ENCODE measurements around the gene NCSTN. TPM values are rescaled to one million over a fixed set of nuclear protein-coding genes. Genes with fewer than 3 reads are reported as not detected.

NCSTN gene
- total RNA-seq, 2 experiments from 2014 or later, result 54.9 to 56.6 TPM

DNA sequence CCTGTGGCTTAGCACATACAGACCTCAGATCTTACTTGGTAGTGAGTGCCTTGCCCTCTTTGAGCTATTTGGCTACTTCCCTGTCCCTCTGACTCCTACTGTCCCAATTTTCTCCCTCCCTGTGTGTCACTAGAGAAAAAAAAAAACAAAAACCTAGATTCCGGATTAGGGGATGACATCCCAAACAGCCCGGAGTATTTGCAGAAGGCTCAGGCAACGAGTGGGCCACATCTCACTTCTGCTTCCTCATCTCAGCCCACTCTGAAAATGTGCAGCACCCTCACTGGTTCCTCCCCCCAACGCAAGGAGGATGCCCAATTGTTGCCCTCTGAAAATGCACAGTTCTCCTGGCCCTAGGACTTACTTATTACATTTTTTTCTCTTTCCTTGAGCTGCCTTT lies 28.6 kb downstream of the NCSTN start:
- peaks cover 12% of the 10 kb centered on the region for H3K4me1 ChIP-seq (ENCODE audit: insufficient read depth, low read length)
- Mint-ChIP-seq H3K27ac (no peak overlapping the region), H3K4me3 (no peak overlapping the region), H3K9me3 (no peaks in the 10 kb centered on the region), H3K27me3 (no peaks in the 10 kb centered on the region), H3K36me3 (ENCODE audit: low read depth) (no peaks in the 10 kb centered on the region), H3K4me1 (ENCODE audit: low read depth) (peaks cover 13% of the 10 kb centered on the region)
- H3K27me3 ChIP-seq (ENCODE audit: control insufficient read depth in 1 of 2, insufficient read depth in 2 of 2, low read length in 2 of 2), result no peaks in the 10 kb centered on the region
- intact Hi-C loops (cut with DNase I, micrococcal nuclease), result loop anchor here (10.0 kb wide), 2 partner anchors 267 to 577 kb away; no protein-coding TSS in a partner anchor
- POLR2A ChIA-PET, result no interaction called here
- ATAC-seq (ENCODE audit: poor library complexity) (no peak), DNase-seq (no peak)
- no peaks in the 10 kb centered on the region for H3K36me3 ChIP-seq (ENCODE audit: insufficient read depth, low read length)
- H3K27ac ChIP-seq (ENCODE audit: low read depth in 1 of 2, low read length in 2 of 2), result no peak overlapping the region
- no peaks in the 10 kb centered on the region for H3K9me3 ChIP-seq (ENCODE audit: control insufficient read depth in 1 of 2, insufficient read depth in 1 of 2, low read length in 2 of 2)
- no peak overlapping the region for H3K4me3 ChIP-seq (ENCODE audit: low read length)
- TF ChIP-seq, protein P1, sequence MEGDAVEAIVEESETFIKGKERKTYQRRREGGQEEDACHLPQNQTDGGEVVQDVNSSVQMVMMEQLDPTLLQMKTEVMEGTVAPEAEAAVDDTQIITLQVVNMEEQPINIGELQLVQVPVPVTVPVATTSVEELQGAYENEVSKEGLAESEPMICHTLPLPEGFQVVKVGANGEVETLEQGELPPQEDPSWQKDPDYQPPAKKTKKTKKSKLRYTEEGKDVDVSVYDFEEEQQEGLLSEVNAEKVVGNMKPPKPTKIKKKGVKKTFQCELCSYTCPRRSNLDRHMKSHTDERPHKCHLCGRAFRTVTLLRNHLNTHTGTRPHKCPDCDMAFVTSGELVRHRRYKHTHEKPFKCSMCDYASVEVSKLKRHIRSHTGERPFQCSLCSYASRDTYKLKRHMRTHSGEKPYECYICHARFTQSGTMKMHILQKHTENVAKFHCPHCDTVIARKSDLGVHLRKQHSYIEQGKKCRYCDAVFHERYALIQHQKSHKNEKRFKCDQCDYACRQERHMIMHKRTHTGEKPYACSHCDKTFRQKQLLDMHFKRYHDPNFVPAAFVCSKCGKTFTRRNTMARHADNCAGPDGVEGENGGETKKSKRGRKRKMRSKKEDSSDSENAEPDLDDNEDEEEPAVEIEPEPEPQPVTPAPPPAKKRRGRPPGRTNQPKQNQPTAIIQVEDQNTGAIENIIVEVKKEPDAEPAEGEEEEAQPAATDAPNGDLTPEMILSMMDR (IDR thresholded peaks at IDR 0.05), result no peak
- CTCF ChIA-PET, result no interaction called here

DNA sequence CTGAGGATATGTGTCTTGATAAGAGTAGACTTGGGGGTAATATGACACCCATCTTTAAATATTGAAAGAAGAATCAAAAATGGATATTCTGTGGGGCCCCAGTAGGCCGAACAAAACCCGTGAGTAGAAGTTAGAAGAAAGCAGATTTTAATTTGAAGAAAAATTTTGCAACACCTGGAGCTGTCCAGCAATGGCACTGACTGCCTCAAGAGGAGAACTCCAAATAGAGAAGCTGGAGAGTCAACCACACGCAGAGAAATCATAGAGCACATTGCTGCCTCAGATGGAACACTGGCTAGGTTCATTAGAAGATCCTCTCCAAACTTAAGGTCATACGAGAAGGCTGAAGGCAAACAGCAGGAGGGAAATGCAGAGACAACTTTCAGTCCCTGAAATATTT lies 30.5 kb downstream of the NCSTN start:
- TF ChIP-seq, protein P1 (IDR thresholded peaks at IDR 0.05), result no peak
- Histone ChIP-seq H3K9me3 (ENCODE audit: control insufficient read depth in 1 of 2, insufficient read depth in 1 of 2, low read length in 2 of 2) (no peaks in the 10 kb centered on the region), H3K4me3 (ENCODE audit: low read length) (no peak overlapping the region), H3K27me3 (ENCODE audit: control insufficient read depth in 1 of 2, insufficient read depth in 2 of 2, low read length in 2 of 2) (no peaks in the 10 kb centered on the region), H3K36me3 (ENCODE audit: insufficient read depth, low read length) (no peaks in the 10 kb centered on the region), H3K4me1 (ENCODE audit: insufficient read depth, low read length) (peaks cover 12% of the 10 kb centered on the region), H3K27ac (ENCODE audit: low read depth in 1 of 2, low read length in 2 of 2) (no peak overlapping the region)
- H3K36me3 Mint-ChIP-seq (ENCODE audit: low read depth), result no peaks in the 10 kb centered on the region
- no peak overlapping the region for H3K27ac Mint-ChIP-seq
- peaks cover 13% of the 10 kb centered on the region for H3K4me1 Mint-ChIP-seq (ENCODE audit: low read depth)
- ChIA-PET POLR2A (interaction anchor here (0.6 kb wide), 1 partner anchor 273 kb away, joined by 4 read pairs; no protein-coding TSS in a partner anchor), CTCF (interaction anchor here (0.7 kb wide), 1 partner anchor 217 kb away, joined by 3 read pairs; no protein-coding TSS in a partner anchor)
- no peak overlapping the region for H3K4me3 Mint-ChIP-seq
- DNase-seq (no peak), ATAC-seq (ENCODE audit: poor library complexity) (no peak)
- intact Hi-C loops (cut with DNase I, micrococcal nuclease), result loop anchor here (10.0 kb wide), 2 partner anchors 269 to 579 kb away; no protein-coding TSS in a partner anchor
- H3K9me3 Mint-ChIP-seq, result no peaks in the 10 kb centered on the region
- no peaks in the 10 kb centered on the region for H3K27me3 Mint-ChIP-seq

DNA sequence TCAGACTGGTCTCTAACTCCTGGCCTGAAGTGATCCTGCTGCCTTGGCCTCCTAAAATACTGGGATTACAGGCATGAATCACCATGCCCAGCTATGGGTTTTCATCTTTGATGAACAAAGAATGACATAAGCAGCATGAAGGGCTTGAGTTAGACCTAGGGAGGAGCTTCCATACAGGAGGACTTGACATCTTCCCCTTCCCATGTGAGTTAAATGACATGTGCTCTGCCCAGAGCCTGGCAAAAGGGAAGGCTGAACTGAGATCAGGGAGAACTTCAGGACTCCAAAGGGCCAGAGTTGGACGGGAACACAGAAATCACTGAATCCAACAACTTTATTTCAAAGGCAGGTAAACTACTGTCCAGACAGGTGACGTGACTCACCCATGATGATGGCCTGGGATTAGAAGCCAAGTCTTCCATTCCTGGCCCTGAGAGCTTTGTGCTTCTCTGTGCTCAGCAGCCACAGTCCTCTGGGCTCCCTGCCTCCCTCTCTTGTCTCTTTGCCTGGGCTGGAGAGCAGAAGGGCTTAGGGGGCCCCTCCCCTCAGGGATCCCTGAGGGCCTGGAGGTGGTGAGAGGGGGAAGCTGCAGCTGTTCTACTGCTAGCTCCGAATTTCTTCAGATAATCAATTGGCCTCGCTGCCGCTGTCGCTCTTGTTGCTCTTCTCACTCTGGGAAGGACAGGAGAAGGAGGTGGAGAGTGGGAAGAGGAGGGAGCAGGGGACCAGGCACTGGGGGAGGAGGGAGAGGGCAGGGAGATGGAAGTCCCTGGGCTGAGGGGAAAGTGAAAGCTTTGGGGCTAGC lies 31.3 kb downstream of the NCSTN start:
- DNase-seq, result no peak
- no peaks in the 10 kb centered on the region for H3K27me3 ChIP-seq (ENCODE audit: control insufficient read depth in 1 of 2, insufficient read depth in 2 of 2, low read length in 2 of 2)
- H3K36me3 ChIP-seq (ENCODE audit: insufficient read depth, low read length), result no peaks in the 10 kb centered on the region
- CTCF ChIA-PET, result no interaction called here
- no peak for ATAC-seq (ENCODE audit: poor library complexity)
- POLR2A ChIA-PET, result no interaction called here
- no peaks in the 10 kb centered on the region for H3K9me3 ChIP-seq (ENCODE audit: control insufficient read depth in 1 of 2, insufficient read depth in 1 of 2, low read length in 2 of 2)
- H3K4me1 ChIP-seq (ENCODE audit: insufficient read depth, low read length), result peaks cover 12% of the 10 kb centered on the region
- H3K9me3 Mint-ChIP-seq, result no peaks in the 10 kb centered on the region
- peaks cover 13% of the 10 kb centered on the region for H3K4me1 Mint-ChIP-seq (ENCODE audit: low read depth)
- no peaks in the 10 kb centered on the region for H3K36me3 Mint-ChIP-seq (ENCODE audit: low read depth)
- no peak overlapping the region for H3K4me3 Mint-ChIP-seq
- intact Hi-C loops (cut with DNase I, micrococcal nuclease), result loop anchor here (5.0 to 10.0 kb wide), 4 partner anchors 270 to 580 kb away; no protein-coding TSS in a partner anchor
- no peak overlapping the region for H3K27ac Mint-ChIP-seq
- TF ChIP-seq, protein P1 (IDR thresholded peaks at IDR 0.05), result no peak
- no peak overlapping the region for H3K4me3 ChIP-seq (ENCODE audit: low read length)
- H3K27me3 Mint-ChIP-seq, result no peaks in the 10 kb centered on the region
- no peak overlapping the region for H3K27ac ChIP-seq (ENCODE audit: low read depth in 1 of 2, low read length in 2 of 2)

Measured in CD4-positive, alpha-beta T cell (primary cell).